ENCODE data around the gene GRAMD2B. TPM values are rescaled to one million over a fixed set of nuclear protein-coding genes. Genes with fewer than 3 reads are reported as not detected.
"Not testable (repeated sequence)": the region's sequence is repeated elsewhere in the genome, so short reads cannot be mapped to it uniquely, and the experiment has no call there.

GRAMD2B gene
- total RNA-seq, 1 experiment from 2014 or later: 6.7 TPM

DNA sequence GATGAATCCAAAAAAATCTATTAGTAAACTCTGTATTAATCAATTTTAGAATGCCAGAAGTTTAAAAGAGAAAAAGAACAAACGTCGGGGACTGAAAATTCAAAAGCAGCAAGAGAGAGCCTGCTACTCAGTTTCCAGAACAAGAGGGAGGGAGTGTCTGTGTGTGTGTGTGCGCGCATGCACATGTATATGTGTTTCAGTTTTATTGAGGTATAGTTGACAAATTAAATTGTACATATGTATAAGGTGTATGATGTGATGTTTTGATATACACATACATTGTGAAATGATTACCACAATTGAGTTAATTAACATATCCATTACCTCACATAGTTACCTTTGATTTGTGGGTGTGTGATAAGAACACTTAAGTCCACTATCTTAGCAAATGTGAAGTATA lies 27.6 kb upstream of the GRAMD2B start:
- Histone ChIP-seq H4K5ac (ENCODE audit: insufficient read length, low read depth, low read length) (no peak overlapping the region), H3K23me2 (ENCODE audit: insufficient read length, low read depth, low read length, poor library complexity, severe bottlenecking) (no peaks in the 10 kb centered on the region), H4K20me1 (ENCODE audit: control insufficient read depth, insufficient read depth, insufficient read length) (no peaks in the 10 kb centered on the region), H2AK5ac (ENCODE audit: insufficient read length, low read length) (no peak overlapping the region), H4K8ac (replicated peaks; ENCODE audit: insufficient read length, low read depth, low read length) (no peak overlapping the region), H2AFZ (ENCODE audit: low read length) (no peak overlapping the region), H3K79me2 (ENCODE audit: insufficient read depth, low read length) (no peaks in the 10 kb centered on the region), H3K14ac (ENCODE audit: insufficient read depth, low read length) (no peak overlapping the region), H3K9me3 (ENCODE audit: control insufficient read depth, low read depth, low read length) (no peaks in the 10 kb centered on the region), H2BK120ac (ENCODE audit: low read depth, low read length, poor library complexity, severe bottlenecking) (no peak overlapping the region), H3K56ac (ENCODE audit: insufficient read length, low read depth, low read length) (no peak overlapping the region), H3K4me2 (ENCODE audit: insufficient read depth, insufficient read length, low read length) (no peak overlapping the region), H3K4ac (ENCODE audit: low read depth, low read length) (no peak overlapping the region), H3T11ph (ENCODE audit: low read length) (no peak overlapping the region), H3K18ac (ENCODE audit: insufficient read length, low read depth, low read length) (no peak overlapping the region), H3K23ac (ENCODE audit: insufficient read length, low read depth, low read length) (no peak overlapping the region), H3K79me1 (ENCODE audit: insufficient read depth, low read depth, low read length, poor library complexity, severe bottlenecking) (no peaks in the 10 kb centered on the region), H2BK15ac (ENCODE audit: low read depth, low read length) (no peak overlapping the region), H4K91ac (ENCODE audit: insufficient read length, low read depth, low read length) (no peak overlapping the region), H3K27ac (ENCODE audit: insufficient read length, low read depth, low read length) (no peak overlapping the region), H2BK5ac (ENCODE audit: insufficient read length, low read length) (no peak overlapping the region), H2BK20ac (ENCODE audit: low read depth, low read length, poor library complexity, severe bottlenecking) (no peak overlapping the region), H3K9ac (ENCODE audit: extremely low read depth, insufficient read length, low read length) (no peak overlapping the region), H2BK12ac (ENCODE audit: insufficient read length, low read depth, low read length) (no peak overlapping the region), H3K4me1 (ENCODE audit: insufficient read depth, low read length) (no peaks in the 10 kb centered on the region), H3K27me3 (ENCODE audit: insufficient read depth, low read length) (no peaks in the 10 kb centered on the region)
- no peak for DNase-seq
- Mint-ChIP-seq H3K4me1 (peaks cover 6 to 7% of the 10 kb centered on the region in 2 experiments), H3K27me3 (ENCODE audit: low read depth) (no peaks in the 10 kb centered on the region), H3K4me3 (no peak overlapping the region), H3K27ac (0 out of 7 replicates have a peak overlapping the region, but pooled peaks of 1 of the 3 experiments have one; percentile 28), H3K9me3 (peaks cover 20 to 22% of the 10 kb centered on the region in 2 experiments), H3K36me3 (ENCODE audit: insufficient read depth in 1 of 3, low read depth in 3 of 3) (peaks cover 5 to 16% (median 7%) of the 10 kb centered on the region in 3 experiments; a peak in 6 of 7 replicates)
- TF ChIP-seq, protein P1, sequence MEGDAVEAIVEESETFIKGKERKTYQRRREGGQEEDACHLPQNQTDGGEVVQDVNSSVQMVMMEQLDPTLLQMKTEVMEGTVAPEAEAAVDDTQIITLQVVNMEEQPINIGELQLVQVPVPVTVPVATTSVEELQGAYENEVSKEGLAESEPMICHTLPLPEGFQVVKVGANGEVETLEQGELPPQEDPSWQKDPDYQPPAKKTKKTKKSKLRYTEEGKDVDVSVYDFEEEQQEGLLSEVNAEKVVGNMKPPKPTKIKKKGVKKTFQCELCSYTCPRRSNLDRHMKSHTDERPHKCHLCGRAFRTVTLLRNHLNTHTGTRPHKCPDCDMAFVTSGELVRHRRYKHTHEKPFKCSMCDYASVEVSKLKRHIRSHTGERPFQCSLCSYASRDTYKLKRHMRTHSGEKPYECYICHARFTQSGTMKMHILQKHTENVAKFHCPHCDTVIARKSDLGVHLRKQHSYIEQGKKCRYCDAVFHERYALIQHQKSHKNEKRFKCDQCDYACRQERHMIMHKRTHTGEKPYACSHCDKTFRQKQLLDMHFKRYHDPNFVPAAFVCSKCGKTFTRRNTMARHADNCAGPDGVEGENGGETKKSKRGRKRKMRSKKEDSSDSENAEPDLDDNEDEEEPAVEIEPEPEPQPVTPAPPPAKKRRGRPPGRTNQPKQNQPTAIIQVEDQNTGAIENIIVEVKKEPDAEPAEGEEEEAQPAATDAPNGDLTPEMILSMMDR (conservative IDR thresholded peaks at IDR 0.05): no peak
- WGBS (ENCODE audit: extremely low coverage, insufficient read length, low lambda C conversion rate): no CpG with 5 or more reads among the region's 4 CpGs

DNA sequence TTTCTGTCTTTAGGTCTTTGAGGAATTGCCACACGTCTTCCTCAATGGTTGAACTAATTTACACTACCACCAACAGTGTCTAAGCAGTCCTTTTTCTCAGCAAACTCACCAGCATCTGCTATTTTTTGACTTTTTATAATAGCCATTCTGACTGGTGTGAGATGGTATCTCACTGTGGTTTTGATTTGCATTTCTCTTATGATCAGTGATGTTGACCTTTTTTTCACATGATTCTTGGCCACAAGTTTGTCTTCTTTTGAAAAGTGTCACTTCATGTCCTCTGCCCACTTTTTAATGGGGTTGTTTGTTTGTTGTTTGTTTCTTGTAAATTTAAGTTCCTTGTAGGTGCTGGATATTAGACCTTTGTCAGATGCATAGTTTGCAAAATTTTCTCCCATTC lies 26.5 kb upstream of the GRAMD2B start:
- DNase-seq; H3K27ac Mint-ChIP-seq; H3K27me3 ChIP-seq (ENCODE audit: insufficient read depth, low read length); H3T11ph ChIP-seq (ENCODE audit: low read length); H4K20me1 ChIP-seq (ENCODE audit: control insufficient read depth, insufficient read depth, insufficient read length); H2BK12ac ChIP-seq (ENCODE audit: insufficient read length, low read depth, low read length); H3K4me2 ChIP-seq (ENCODE audit: insufficient read depth, insufficient read length, low read length); H3K79me1 ChIP-seq (ENCODE audit: insufficient read depth, low read depth, low read length, poor library complexity, severe bottlenecking); H3K18ac ChIP-seq (ENCODE audit: insufficient read length, low read depth, low read length); H3K4me1 Mint-ChIP-seq; H2BK20ac ChIP-seq (ENCODE audit: low read depth, low read length, poor library complexity, severe bottlenecking); H3K23ac ChIP-seq (ENCODE audit: insufficient read length, low read depth, low read length); H2BK5ac ChIP-seq (ENCODE audit: insufficient read length, low read length); H3K9ac ChIP-seq (ENCODE audit: extremely low read depth, insufficient read length, low read length); H2BK120ac ChIP-seq (ENCODE audit: low read depth, low read length, poor library complexity, severe bottlenecking); H2AK5ac ChIP-seq (ENCODE audit: insufficient read length, low read length); H2AFZ ChIP-seq (ENCODE audit: low read length); H3K79me2 ChIP-seq (ENCODE audit: insufficient read depth, low read length); H3K14ac ChIP-seq (ENCODE audit: insufficient read depth, low read length); H3K4me3 Mint-ChIP-seq; H3K27ac ChIP-seq (ENCODE audit: insufficient read length, low read depth, low read length); H2BK15ac ChIP-seq (ENCODE audit: low read depth, low read length); H4K8ac ChIP-seq (replicated peaks; ENCODE audit: insufficient read length, low read depth, low read length); H3K56ac ChIP-seq (ENCODE audit: insufficient read length, low read depth, low read length); H3K27me3 Mint-ChIP-seq (ENCODE audit: low read depth); H4K5ac ChIP-seq (ENCODE audit: insufficient read length, low read depth, low read length); H3K9me3 ChIP-seq (ENCODE audit: control insufficient read depth, low read depth, low read length); H3K4ac ChIP-seq (ENCODE audit: low read depth, low read length); H3K23me2 ChIP-seq (ENCODE audit: insufficient read length, low read depth, low read length, poor library complexity, severe bottlenecking); H4K91ac ChIP-seq (ENCODE audit: insufficient read length, low read depth, low read length); H3K4me1 ChIP-seq (ENCODE audit: insufficient read depth, low read length): not testable (repeated sequence)
- WGBS (ENCODE audit: extremely low coverage, insufficient read length, low lambda C conversion rate): no CpG with 5 or more reads among the region's 1 CpG
- Mint-ChIP-seq H3K36me3 (ENCODE audit: insufficient read depth in 1 of 3, low read depth in 3 of 3) (peaks cover 5 to 22% (median 7%) of the 10 kb centered on the region in 3 experiments; a peak in 6 of 7 replicates), H3K9me3 (peaks cover 24 to 25% of the 10 kb centered on the region in 2 experiments)
